GM18507 (cell line): ENCODE results near the gene WSCD1.

Source experiments
- DNase-seq: peaks from one replicate; pipeline ENCODE4 v3.0.0; 2011; ENCODE audit warnings: low read depth; ENCODE audit not compliant: insufficient read length; ENCODE audit errors: extremely low spot score
- FAIRE-seq: peaks from 2 replicates; lab custom pipeline; 2011; peaks lifted over from hg19 to GRCh38; lab: Jason Lieb, UNC

The WSCD1 gene

GRCh38 chr17:6080711-6081430 lies 10.7 kb downstream of the WSCD1 start:
- DNase-seq (no peak), FAIRE-seq (no peak)

GRCh38 chr17:6082335-6082734 lies 12.2 kb downstream of the WSCD1 start:
- FAIRE-seq (no peak), DNase-seq (no peak)

- no peak for FAIRE-seq
- DNase-seq = no peak
These were observed 14.4 kb downstream of the WSCD1 start for GRCh38 chr17:6084311-6085161.

- FAIRE-seq (no peak), DNase-seq (no peak)
These were observed 15.6 kb downstream of the WSCD1 start for GRCh38 chr17:6085812-6086211.

GRCh38 chr17:6086603-6087400 lies 16.6 kb downstream of the WSCD1 start:
- no peak for FAIRE-seq

GRCh38 chr17:6088141-6088540 lies 18.0 kb downstream of the WSCD1 start:
- FAIRE-seq = no peak
- DNase-seq = no peak

More at GRCh38 chr17:6086603-6087400, 16.6 kb downstream of the WSCD1 start:
- DNase-seq = no peak

GRCh38 chr17:6090253-6090652 lies 20.1 kb downstream of the WSCD1 start:
- FAIRE-seq (no peak), DNase-seq (no peak)

GRCh38 chr17:6092182-6092902 lies 22.2 kb downstream of the WSCD1 start:
- no peak for DNase-seq
- FAIRE-seq = no peak

GRCh38 chr17:6092903-6093468 lies 22.8 kb downstream of the WSCD1 start:
- FAIRE-seq (no peak), DNase-seq (no peak)

GRCh38 chr17:6094453-6094852 lies 24.3 kb downstream of the WSCD1 start:
- FAIRE-seq (no peak), DNase-seq (no peak)

GRCh38 chr17:6094926-6095325 lies 24.7 kb downstream of the WSCD1 start:
- FAIRE-seq (no peak), DNase-seq (no peak)

GRCh38 chr17:6095501-6095900 lies 25.3 kb downstream of the WSCD1 start:
- DNase-seq (no peak), FAIRE-seq (no peak)

- no peak for FAIRE-seq
- DNase-seq = no peak
These were observed 26.2 kb downstream of the WSCD1 start for GRCh38 chr17:6096201-6097004.

- DNase-seq (no peak), FAIRE-seq (no peak)
These were observed 26.8 kb downstream of the WSCD1 start for GRCh38 chr17:6097005-6097279.

- DNase-seq (no peak), FAIRE-seq (no peak)
These were observed 28.1 kb downstream of the WSCD1 start for GRCh38 chr17:6098050-6098822.

- no peak for FAIRE-seq
These were observed 28.6 kb downstream of the WSCD1 start for GRCh38 chr17:6098823-6099180.

GRCh38 chr17:6099492-6099891 lies 29.3 kb downstream of the WSCD1 start:
- FAIRE-seq (no peak), DNase-seq (no peak)

More at GRCh38 chr17:6098823-6099180, 28.6 kb downstream of the WSCD1 start:
- DNase-seq = no peak

- no peak for DNase-seq
- no peak for FAIRE-seq
These were observed 30.0 kb downstream of the WSCD1 start for GRCh38 chr17:6100146-6100545.
